Lower lobe of right lung (tissue), 2 donors: Measurements from ENCODE around the gene JAZF1. TPM values are rescaled to one million over a fixed set of nuclear protein-coding genes. Genes with fewer than 3 reads are reported as not detected.
A peak's percentile ranks its signal among the peaks of the same experiment; 100 is the strongest.

Experiments used
- ATAC-seq, 2 donors: fragments of 200-7000 bp; cut with Tn5 transposase; one replicate each; pipeline ENCODE4 v1.9.1; 2020 to 2022; ENCODE audit warnings: mild to moderate bottlenecking in 2 of 2, moderate library complexity in 2 of 2
- DNase-seq: peaks from one replicate; pipeline ENCODE4 v3.0.0-alpha.2; 2020
- H3K27ac ChIP-seq: fragments of 200-600 bp; one replicate; pipeline ENCODE4 v1.8.0; 2022
- H3K27me3 ChIP-seq: fragments of 200-600 bp; one replicate; pipeline ENCODE4 v1.8.0; 2022; ENCODE audit warnings: low read depth
- H3K36me3 ChIP-seq: fragments of 200-600 bp; one replicate; pipeline ENCODE4 v1.8.0; 2022; ENCODE audit warnings: mild to moderate bottlenecking
- H3K4me1 ChIP-seq: fragments of 200-600 bp; one replicate; pipeline ENCODE4 v1.8.0; 2022
- H3K4me3 ChIP-seq: fragments of 200-600 bp; one replicate; pipeline ENCODE4 v1.8.0; 2022; ENCODE audit warnings: mild to moderate bottlenecking
- H3K9me3 ChIP-seq: fragments of 200-600 bp; one replicate; pipeline ENCODE4 v1.8.0; 2022
- intact Hi-C: fragments of 100-400 bp; cut with DNase I; formaldehyde crosslinking; loops from one replicate; pipeline ENCODE4 v1.11.0; 2022
- total RNA-seq: library from RNA; stranded (reverse); fragmentation: NEBNext Ultra II Directional; extraction: Animal tissue kit (Norgen Biotek cat#: 25700); gene quantifications from one replicate; pipeline ENCODE4 v1.2.1, GENCODE V29; 2021
- TF ChIP-seq, protein P1 (sequence below): fragments of 200-600 bp; IDR thresholded peaks from one replicate; pipeline ENCODE4 v1.8.0; 2022; ENCODE audit warnings: antibody characterized with exemption, mild to moderate bottlenecking
- donor health status: DM: no; HTN: yes; CAD: no; lungs with severe emphysema.

The JAZF1 gene
- total RNA-seq, 1 donor from 2014 or later: 19.4 TPM

DNA sequence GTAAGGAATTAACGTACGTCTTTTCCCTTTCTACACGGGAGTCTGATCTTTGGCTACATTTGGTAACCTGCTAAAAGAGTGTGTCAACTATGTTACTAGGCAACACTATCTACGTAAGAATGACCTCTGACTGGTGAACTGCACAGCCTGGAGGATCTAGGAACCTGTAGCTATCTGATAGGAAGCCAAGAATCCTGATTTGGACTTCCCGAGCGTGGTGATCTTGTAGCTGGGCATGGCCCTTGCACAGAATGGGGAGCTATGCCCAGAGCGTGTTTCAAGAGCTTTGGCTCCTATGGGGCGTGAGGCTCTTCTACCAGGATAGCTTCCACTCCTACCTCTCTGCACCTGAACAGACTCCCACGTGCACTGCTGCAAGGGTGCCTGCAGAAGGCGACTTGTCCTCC, 283.2 kb downstream of the JAZF1 start:
- H3K36me3 ChIP-seq: peaks cover 7% of the 10 kb centered on the region
- intact Hi-C loops: no loop called here
- no peaks in the 10 kb centered on the region for H3K9me3 ChIP-seq
- peaks cover 50% of the 10 kb centered on the region for H3K4me1 ChIP-seq
- H3K27me3 ChIP-seq: no peaks in the 10 kb centered on the region
- no peak for DNase-seq
- ATAC-seq: peak; percentile 63 to 72
- TF ChIP-seq, protein P1, sequence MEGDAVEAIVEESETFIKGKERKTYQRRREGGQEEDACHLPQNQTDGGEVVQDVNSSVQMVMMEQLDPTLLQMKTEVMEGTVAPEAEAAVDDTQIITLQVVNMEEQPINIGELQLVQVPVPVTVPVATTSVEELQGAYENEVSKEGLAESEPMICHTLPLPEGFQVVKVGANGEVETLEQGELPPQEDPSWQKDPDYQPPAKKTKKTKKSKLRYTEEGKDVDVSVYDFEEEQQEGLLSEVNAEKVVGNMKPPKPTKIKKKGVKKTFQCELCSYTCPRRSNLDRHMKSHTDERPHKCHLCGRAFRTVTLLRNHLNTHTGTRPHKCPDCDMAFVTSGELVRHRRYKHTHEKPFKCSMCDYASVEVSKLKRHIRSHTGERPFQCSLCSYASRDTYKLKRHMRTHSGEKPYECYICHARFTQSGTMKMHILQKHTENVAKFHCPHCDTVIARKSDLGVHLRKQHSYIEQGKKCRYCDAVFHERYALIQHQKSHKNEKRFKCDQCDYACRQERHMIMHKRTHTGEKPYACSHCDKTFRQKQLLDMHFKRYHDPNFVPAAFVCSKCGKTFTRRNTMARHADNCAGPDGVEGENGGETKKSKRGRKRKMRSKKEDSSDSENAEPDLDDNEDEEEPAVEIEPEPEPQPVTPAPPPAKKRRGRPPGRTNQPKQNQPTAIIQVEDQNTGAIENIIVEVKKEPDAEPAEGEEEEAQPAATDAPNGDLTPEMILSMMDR: no peak
- H3K27ac ChIP-seq: peak overlapping the region; percentile 28
- no peak overlapping the region for H3K4me3 ChIP-seq

DNA sequence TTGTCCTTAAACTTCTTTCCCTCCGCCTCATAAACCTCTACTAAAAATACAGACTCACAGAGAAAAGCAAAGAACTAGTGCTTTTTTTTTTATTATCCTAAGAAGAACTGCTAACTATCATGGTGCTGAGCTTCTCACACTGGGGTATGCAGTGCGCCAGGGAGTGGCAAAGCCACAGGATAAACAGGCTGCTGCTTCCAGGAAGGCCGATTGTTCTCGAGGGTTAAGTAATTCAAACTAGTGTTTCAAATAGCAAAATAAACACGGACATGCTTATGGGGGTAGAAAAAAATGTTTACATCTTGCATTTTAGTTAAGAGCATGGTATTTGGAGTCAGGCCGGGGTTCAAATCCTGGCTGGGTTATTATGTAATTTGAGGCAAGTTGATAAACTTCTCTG, 283.6 kb downstream of the JAZF1 start:
- H3K4me1 ChIP-seq: peaks cover 49% of the 10 kb centered on the region
- ATAC-seq (peak; percentile 60 to 80), DNase-seq (peak; percentile 56)
- intact Hi-C loops: no loop called here
- no peaks in the 10 kb centered on the region for H3K9me3 ChIP-seq
- TF ChIP-seq, protein P1: no peak
- H3K4me3 ChIP-seq: no peak overlapping the region
- H3K36me3 ChIP-seq: peaks cover 7% of the 10 kb centered on the region
- peak overlapping the region; percentile 28 for H3K27ac ChIP-seq
- H3K27me3 ChIP-seq: no peaks in the 10 kb centered on the region

DNA sequence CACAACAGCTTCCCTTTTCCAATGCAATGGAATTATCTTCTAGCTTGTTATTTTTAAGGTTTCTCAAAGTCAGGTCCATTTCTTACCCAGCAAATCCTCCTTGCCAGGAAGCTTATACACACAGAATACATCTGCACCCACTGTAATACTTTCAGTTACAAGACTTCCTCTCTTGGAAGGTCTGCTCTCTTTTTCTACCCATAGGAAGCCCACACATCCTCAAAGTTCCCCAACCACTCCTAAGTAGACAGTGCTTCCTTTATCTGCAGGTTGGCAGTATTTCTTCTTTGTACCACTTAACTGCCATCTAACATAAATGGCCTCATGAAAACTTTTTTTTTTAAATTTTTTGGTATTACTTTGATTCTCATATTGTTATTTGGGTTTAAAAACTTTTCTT, 285.0 kb downstream of the JAZF1 start:
- H3K9me3 ChIP-seq: no peaks in the 10 kb centered on the region
- peaks cover 38% of the 10 kb centered on the region for H3K4me1 ChIP-seq
- H3K27ac ChIP-seq: no peak overlapping the region
- TF ChIP-seq, protein P1: no peak
- no peak overlapping the region for H3K4me3 ChIP-seq
- peak in 1 of 2 donors; percentile 27 for ATAC-seq
- intact Hi-C loops: no loop called here
- H3K36me3 ChIP-seq: peaks cover 7% of the 10 kb centered on the region
- DNase-seq: no peak
- no peaks in the 10 kb centered on the region for H3K27me3 ChIP-seq

DNA sequence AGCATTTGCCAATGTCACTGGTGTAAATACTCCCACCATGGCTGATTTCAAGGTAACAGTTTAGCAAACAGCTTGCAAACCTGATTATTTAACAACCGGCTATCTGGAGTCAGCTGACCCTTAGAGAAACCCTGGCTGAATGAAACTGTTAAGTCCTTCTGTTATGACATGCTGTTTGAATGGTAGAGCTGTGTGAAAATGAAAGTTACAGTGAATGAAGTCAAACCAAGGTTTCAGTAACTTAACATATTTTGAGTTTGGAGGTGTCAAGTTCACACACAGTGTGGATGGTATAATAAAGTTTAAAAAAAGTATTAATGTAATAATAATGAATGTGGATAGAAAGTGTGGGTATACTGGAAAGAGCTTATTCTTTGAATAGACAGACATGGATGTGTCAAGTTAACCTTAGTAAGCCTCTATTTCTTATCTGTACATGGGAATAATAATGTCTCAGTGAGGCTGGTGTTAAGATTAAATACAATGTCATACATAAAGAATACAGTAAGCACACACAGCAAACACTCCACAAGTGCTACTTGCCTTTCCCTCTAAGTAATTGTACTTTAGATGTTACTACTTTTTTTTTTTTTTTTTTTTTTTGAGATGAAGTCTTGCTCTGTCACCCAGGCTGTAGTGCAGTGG, 290.3 kb downstream of the JAZF1 start:
- no peak for DNase-seq
- no peaks in the 10 kb centered on the region for H3K4me1 ChIP-seq
- no peaks in the 10 kb centered on the region for H3K9me3 ChIP-seq
- intact Hi-C loops: no loop called here
- H3K27ac ChIP-seq: no peak overlapping the region
- H3K4me3 ChIP-seq: no peak overlapping the region
- TF ChIP-seq, protein P1: no peak
- no peak for ATAC-seq
- no peaks in the 10 kb centered on the region for H3K27me3 ChIP-seq
- peaks cover 7% of the 10 kb centered on the region for H3K36me3 ChIP-seq

DNA sequence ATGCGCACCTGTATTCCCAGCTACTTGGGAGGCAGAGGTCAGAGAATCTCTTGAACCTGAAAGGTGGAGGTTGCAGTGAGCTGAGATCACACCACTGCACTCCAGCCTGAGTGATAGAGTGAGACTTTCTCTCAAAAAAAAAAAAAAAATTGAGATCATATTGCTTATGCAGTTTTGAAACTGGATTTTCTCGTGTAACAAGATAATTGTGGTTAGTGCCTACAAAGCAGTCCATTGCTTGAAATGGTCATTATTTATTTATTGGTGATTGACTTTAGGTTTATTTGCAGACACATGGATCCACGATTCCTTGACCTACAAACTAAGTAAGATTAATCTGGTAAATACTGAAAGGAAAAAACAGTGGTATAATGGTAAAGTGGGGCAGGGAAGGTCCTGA, 290.8 kb downstream of the JAZF1 start:
- H3K4me3 ChIP-seq: no peak overlapping the region
- intact Hi-C loops: no loop called here
- no peak for DNase-seq
- H3K27ac ChIP-seq: no peak overlapping the region
- H3K9me3 ChIP-seq: no peaks in the 10 kb centered on the region
- peaks cover 7% of the 10 kb centered on the region for H3K36me3 ChIP-seq
- no peak for ATAC-seq
- H3K4me1 ChIP-seq: peaks cover under 1% of the 10 kb centered on the region
- H3K27me3 ChIP-seq: no peaks in the 10 kb centered on the region
- TF ChIP-seq, protein P1: no peak
